K562 (cell line): ENCODE measurements around the gene KIF1A.

Experiments
- CTCF ChIP-seq, 3 experiments: IDR thresholded peaks in 2 of 3; conservative IDR thresholded peaks in 1 of 3; 2 replicates each; pipeline ENCODE4 v1.5.1; 2011 to 2012; ENCODE audit warnings: low read length in 3 of 3, mild to moderate bottlenecking in 3 of 3, control low read depth in 2 of 3, improper control_type of control experiment in 1 of 3, inconsistent platforms in 1 of 3, low read depth in 1 of 3, mixed read lengths in 1 of 3, moderate library complexity in 1 of 3; ENCODE audit not compliant: insufficient read depth in 2 of 3
- SREBF1 ChIP-seq: fragments of 150-350 bp; IDR thresholded peaks from 2 replicates; pipeline ENCODE4 v1.6.1; 2014; ENCODE audit warnings: antibody characterized with exemption, low read depth, low read length, borderline replicate concordance
- TCF3 ChIP-seq: sonication (generic); formaldehyde crosslinking; IDR thresholded peaks from 2 replicates; pipeline ENCODE4 v1.4.0; 2020; ENCODE audit warnings: mild to moderate bottlenecking, missing genetic modification reagents

- TF ChIP-seq SREBF1: no peak
- no peak for TF ChIP-seq CTCF (IDR thresholded peaks at IDR 0.05 in 2 of 3, conservative IDR thresholded peaks at IDR 0.05 in 1 of 3; ENCODE audit: insufficient read depth in 2 of 3, low read depth in 1 of 3, low read length in 3 of 3)
- no peak for TF ChIP-seq TCF3 (CRISPR knock-in tag)
Observed at GRCh38 chr2:240819858-240820606, at the start of gene KIF1A.
